Prostate gland (tissue), 2 donors: ENCODE measurements around the gene RAP1GAP. TPM values are rescaled to one million over a fixed set of nuclear protein-coding genes. Genes with fewer than 3 reads are reported as not detected.

ENCODE experiments used
- DNase-seq: peaks from one replicate; pipeline ENCODE4 v3.0.0-alpha.2; 2019; ENCODE audit warnings: low spot score
- H3K27ac ChIP-seq, 2 donors: fragments of 200-600 bp; sonication (generic); 2 replicates each; pipeline ENCODE4 v1.5.1; 2017 to 2019
- H3K27me3 ChIP-seq: fragments of 200-600 bp; sonication (generic); replicated peaks from 2 replicates; pipeline ENCODE4 v1.5.1; 2019; ENCODE audit not compliant: insufficient read depth
- H3K36me3 ChIP-seq, 2 donors: fragments of 200-600 bp; sonication (generic); 1 replicate in 1 of 2; 2 replicates in 1 of 2; pipeline versions ENCODE4 v1.5.1 to v1.8.1; 2017 to 2019
- H3K4me1 ChIP-seq: fragments of 200-600 bp; sonication (generic); replicated peaks from 2 replicates; pipeline ENCODE4 v1.5.1; 2019
- H3K4me3 ChIP-seq, 2 donors: fragments of 200-600 bp; sonication (generic); 2 replicates each; pipeline ENCODE4 v1.5.1; 2017 to 2019
- H3K9me3 ChIP-seq: fragments of 200-600 bp; sonication (generic); 2 replicates; pipeline ENCODE4 v1.5.1; 2017
- CTCF ChIP-seq, 4 experiments: fragments of 200-600 bp in 2 of 4; fragments of 450-650 bp in 2 of 4; sonication (generic) in 2 of 4; IDR thresholded peaks; 1 replicate in 3 of 4; 2 replicates in 1 of 4; pipeline ENCODE4 v1.5.1; 2016 to 2019; ENCODE audit warnings: antibody characterized with exemption in 4 of 4, mild to moderate bottlenecking in 2 of 4, moderate library complexity in 2 of 4
- POLR2A ChIP-seq: fragments of 450-650 bp; IDR thresholded peaks from one replicate; pipeline ENCODE4 v1.6.1; 2016; ENCODE audit warnings: antibody characterized with exemption, mild to moderate bottlenecking
- POLR2AphosphoS5 ChIP-seq: sonication (generic); formaldehyde crosslinking; IDR thresholded peaks from one replicate; pipeline ENCODE4 v1.6.1; 2017; ENCODE audit warnings: antibody characterized with exemption
- WGBS: methylation state at CpG from one replicate; pipeline ENCODE4 v1.1.5; 2018; 5-methylcytosine and 5-hydroxymethylcytosine counted together
- intact Hi-C: fragments of 100-400 bp; cut with DNase I; formaldehyde crosslinking; loops from one replicate; pipeline ENCODE4 v1.14.2; 2022
- total RNA-seq, 2 donors: library from RNA; depleted of rRNA; stranded (reverse); fragments of >200 nt; gene quantifications; one replicate each; pipeline ENCODE4 v1.1.0, GENCODE V29; 2016

The RAP1GAP gene
- total RNA-seq, 2 donors from 2014 or later, result 22.9 to 36.1 TPM

GRCh38 chr1:21570528-21570875 lies 98.7 kb downstream of the RAP1GAP start:
- no peak for DNase-seq
- Histone ChIP-seq H3K4me3 (no peak overlapping the region), H3K36me3 (no peaks in the 10 kb centered on the region), H3K27me3 (no peaks in the 10 kb centered on the region), H3K4me1 (no peaks in the 10 kb centered on the region), H3K27ac (no peak overlapping the region), H3K9me3 (no peaks in the 10 kb centered on the region)
- no peak for TF ChIP-seq POLR2A
- TF ChIP-seq CTCF (IDR thresholded peaks at IDR 0.05), result no peak
- no peak for TF ChIP-seq POLR2AphosphoS5
- intact Hi-C loops, result loop anchor here (5.0 to 10.0 kb wide), 2 partner anchors 63 to 176 kb away; partner anchors contain the start of gene ALPL
- 94% methylated on average over 5 of the region's 5 CpGs for WGBS

GRCh38 chr1:21569820-21570527 lies 99.2 kb downstream of the RAP1GAP start:
- Histone ChIP-seq H3K4me1 (no peaks in the 10 kb centered on the region), H3K27me3 (no peaks in the 10 kb centered on the region), H3K4me3 (no peak overlapping the region), H3K36me3 (no peaks in the 10 kb centered on the region), H3K27ac (no peak overlapping the region), H3K9me3 (no peaks in the 10 kb centered on the region)
- intact Hi-C loops, result loop anchor here (5.0 to 10.0 kb wide), 2 partner anchors 63 to 175 kb away; partner anchors contain the start of gene ALPL
- no peak for TF ChIP-seq CTCF (IDR thresholded peaks at IDR 0.05)
- TF ChIP-seq POLR2AphosphoS5, result no peak
- TF ChIP-seq POLR2A, result no peak
- 84% methylated on average over 10 of the region's 10 CpGs for WGBS
- no peak for DNase-seq

GRCh38 chr1:21568809-21569385 lies 100.3 kb downstream of the RAP1GAP start:
- H3K36me3 ChIP-seq, result no peaks in the 10 kb centered on the region
- no peaks in the 10 kb centered on the region for H3K9me3 ChIP-seq
- whole genome bisulfite sequencing, result 66% methylated on average over 10 of the region's 10 CpGs
- no peak for TF ChIP-seq POLR2AphosphoS5
- no peak for TF ChIP-seq CTCF (IDR thresholded peaks at IDR 0.05)
- TF ChIP-seq POLR2A, result no peak
- DNase-seq, result no peak
- no peaks in the 10 kb centered on the region for H3K4me1 ChIP-seq
- intact Hi-C loops, result no loop called here
- H3K27me3 ChIP-seq, result no peaks in the 10 kb centered on the region
- no peak overlapping the region for H3K27ac ChIP-seq
- H3K4me3 ChIP-seq, result no peak overlapping the region

- no peaks in the 10 kb centered on the region for H3K36me3 ChIP-seq
- H3K9me3 ChIP-seq, result no peaks in the 10 kb centered on the region
- no peak overlapping the region for H3K27ac ChIP-seq
- H3K4me1 ChIP-seq, result no peaks in the 10 kb centered on the region
- TF ChIP-seq POLR2AphosphoS5 (no peak), POLR2A (no peak), CTCF (IDR thresholded peaks at IDR 0.05) (no peak)
- intact Hi-C loops, result no loop called here
- WGBS, result 88% methylated on average over 15 of the region's 15 CpGs
- no peak overlapping the region for H3K4me3 ChIP-seq
- no peaks in the 10 kb centered on the region for H3K27me3 ChIP-seq
- no peak for DNase-seq
Observed at GRCh38 chr1:21568006-21568746, 101.0 kb downstream of the RAP1GAP start.
